ENCODE data around the gene FBN2. TPM values are rescaled to one million over a fixed set of nuclear protein-coding genes. Genes with fewer than 3 reads are reported as not detected.
"Not testable (repeated sequence)": the region's sequence is repeated elsewhere in the genome, so short reads cannot be mapped to it uniquely, and the experiment has no call there.

Gene FBN2
- total RNA-seq, 3 donors from 2014 or later (not counting 1 experiment from before 2014, with no cell fraction given): 0.31 to 0.70 (median 0.58) TPM

- ATAC-seq: no peak
- no peak for TF ChIP-seq CTCF (IDR thresholded peaks at IDR 0.05)
- peaks cover 3% of the 10 kb centered on the region for H3K9me3 ChIP-seq (ENCODE audit: control insufficient read depth, insufficient read depth, low read length)
Measured at GRCh38 chr5:128405159-128405558, 132.9 kb downstream of the FBN2 start.

GRCh38 chr5:128403333-128403732 is 134.7 kb downstream of the FBN2 start:
- H3K4me1 Mint-ChIP-seq: no peaks in the 10 kb centered on the region
- Histone ChIP-seq H3K9me3 (ENCODE audit: control insufficient read depth, insufficient read depth, low read length) (peaks cover 3% of the 10 kb centered on the region), H3K36me3 (ENCODE audit: control insufficient read depth, insufficient read depth, low read length) (no peaks in the 10 kb centered on the region), H3K4me3 (ENCODE audit: low read length) (no peak overlapping the region), H3K4me1 (ENCODE audit: control insufficient read depth, insufficient read depth, low read length) (no peaks in the 10 kb centered on the region), H3K27ac (ENCODE audit: low read length) (no peak overlapping the region), H3K27me3 (ENCODE audit: control insufficient read depth, insufficient read depth, low read length) (no peaks in the 10 kb centered on the region)
- no peak for TF ChIP-seq CTCF (IDR thresholded peaks at IDR 0.05)
- no peak for ATAC-seq
- no peak overlapping the region for H3K27ac Mint-ChIP-seq
- 73% methylated on average over 2 of the region's 4 CpGs for WGBS (ENCODE audit: insufficient coverage)
- H3K4me3 Mint-ChIP-seq: no peak overlapping the region
- DNase-seq: no peak
- peaks cover 6 to 8% of the 10 kb centered on the region in 2 donors for H3K9me3 Mint-ChIP-seq
- intact Hi-C loops (cut with micrococcal nuclease): no loop called here
- no peaks in the 10 kb centered on the region for H3K36me3 Mint-ChIP-seq
- H3K27me3 Mint-ChIP-seq (ENCODE audit: low read depth in 2 of 2): no peaks in the 10 kb centered on the region

More at GRCh38 chr5:128405159-128405558, 132.9 kb downstream of the FBN2 start:
- Histone ChIP-seq H3K4me1 (ENCODE audit: control insufficient read depth, insufficient read depth, low read length) (no peaks in the 10 kb centered on the region), H3K27me3 (ENCODE audit: control insufficient read depth, insufficient read depth, low read length) (no peaks in the 10 kb centered on the region), H3K36me3 (ENCODE audit: control insufficient read depth, insufficient read depth, low read length) (no peaks in the 10 kb centered on the region), H3K27ac (ENCODE audit: low read length) (no peak overlapping the region), H3K4me3 (ENCODE audit: low read length) (no peak overlapping the region)
- Mint-ChIP-seq H3K9me3 (peaks cover 4 to 6% of the 10 kb centered on the region in 2 donors), H3K27ac (no peak overlapping the region), H3K27me3 (ENCODE audit: low read depth in 2 of 2) (no peaks in the 10 kb centered on the region), H3K4me3 (no peak overlapping the region), H3K36me3 (no peaks in the 10 kb centered on the region), H3K4me1 (no peaks in the 10 kb centered on the region)
- 91% methylated on average over 1 of the region's 2 CpGs for WGBS (ENCODE audit: insufficient coverage)
- intact Hi-C loops (cut with micrococcal nuclease): no loop called here
- DNase-seq: no peak

- Histone ChIP-seq H3K9me3 (ENCODE audit: control insufficient read depth, insufficient read depth, low read length) (peaks cover 3% of the 10 kb centered on the region), H3K4me1 (ENCODE audit: control insufficient read depth, insufficient read depth, low read length) (no peaks in the 10 kb centered on the region), H3K36me3 (ENCODE audit: control insufficient read depth, insufficient read depth, low read length) (no peaks in the 10 kb centered on the region), H3K27ac (ENCODE audit: low read length) (no peak overlapping the region), H3K27me3 (ENCODE audit: control insufficient read depth, insufficient read depth, low read length) (no peaks in the 10 kb centered on the region), H3K4me3 (ENCODE audit: low read length) (no peak overlapping the region)
- H3K27me3 Mint-ChIP-seq (ENCODE audit: low read depth in 2 of 2): no peaks in the 10 kb centered on the region
- intact Hi-C loops (cut with micrococcal nuclease): no loop called here
- no peak overlapping the region for H3K4me3 Mint-ChIP-seq
- H3K27ac Mint-ChIP-seq: no peak overlapping the region
- WGBS (ENCODE audit: insufficient coverage): 100% methylated on average over 1 of the region's 2 CpGs
- no peaks in the 10 kb centered on the region for H3K36me3 Mint-ChIP-seq
- ATAC-seq: no peak
- DNase-seq: no peak
- TF ChIP-seq CTCF (IDR thresholded peaks at IDR 0.05): no peak
- no peaks in the 10 kb centered on the region for H3K4me1 Mint-ChIP-seq
- H3K9me3 Mint-ChIP-seq: peaks cover 5 to 8% of the 10 kb centered on the region in 2 donors
Measured at GRCh38 chr5:128402506-128402905, 135.5 kb downstream of the FBN2 start.

- H3K27me3 Mint-ChIP-seq (ENCODE audit: low read depth in 2 of 2); H3K36me3 Mint-ChIP-seq; H3K4me3 ChIP-seq (ENCODE audit: low read length); H3K36me3 ChIP-seq (ENCODE audit: control insufficient read depth, insufficient read depth, low read length); H3K9me3 ChIP-seq (ENCODE audit: control insufficient read depth, insufficient read depth, low read length); intact Hi-C loops (cut with micrococcal nuclease); H3K4me3 Mint-ChIP-seq; H3K27me3 ChIP-seq (ENCODE audit: control insufficient read depth, insufficient read depth, low read length); H3K9me3 Mint-ChIP-seq; H3K4me1 Mint-ChIP-seq; DNase-seq; H3K27ac Mint-ChIP-seq; H3K27ac ChIP-seq (ENCODE audit: low read length); ATAC-seq; H3K4me1 ChIP-seq (ENCODE audit: control insufficient read depth, insufficient read depth, low read length): not testable (repeated sequence)
- 71% methylated on average over 2 of the region's 2 CpGs for WGBS (ENCODE audit: insufficient coverage)
Measured at GRCh38 chr5:128400766-128401165, 137.3 kb downstream of the FBN2 start.
